Measurements from ENCODE around the gene CHAF1A.

- TF ChIP-seq CTCF (IDR thresholded peaks at IDR 0.05; ENCODE audit: low read depth, low read length, missing input control) (no peak), RAD21 (IDR thresholded peaks at IDR 0.05) (no peak), YY1 (IDR thresholded peaks at IDR 0.05) (no peak), TAF1 (conservative IDR thresholded peaks at IDR 0.05) (no peak)
These were observed 41.7 kb upstream of the CHAF1A start for GRCh38 chr19:4360641-4361151.
